ENCODE data around the gene LYZL4. TPM values are rescaled to one million over a fixed set of nuclear protein-coding genes. Genes with fewer than 3 reads are reported as not detected.

Gene LYZL4, protein sequence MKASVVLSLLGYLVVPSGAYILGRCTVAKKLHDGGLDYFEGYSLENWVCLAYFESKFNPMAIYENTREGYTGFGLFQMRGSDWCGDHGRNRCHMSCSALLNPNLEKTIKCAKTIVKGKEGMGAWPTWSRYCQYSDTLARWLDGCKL
- total RNA-seq, result 0.39 TPM in 1 of 2 replicates, not detected in the other

DNA sequence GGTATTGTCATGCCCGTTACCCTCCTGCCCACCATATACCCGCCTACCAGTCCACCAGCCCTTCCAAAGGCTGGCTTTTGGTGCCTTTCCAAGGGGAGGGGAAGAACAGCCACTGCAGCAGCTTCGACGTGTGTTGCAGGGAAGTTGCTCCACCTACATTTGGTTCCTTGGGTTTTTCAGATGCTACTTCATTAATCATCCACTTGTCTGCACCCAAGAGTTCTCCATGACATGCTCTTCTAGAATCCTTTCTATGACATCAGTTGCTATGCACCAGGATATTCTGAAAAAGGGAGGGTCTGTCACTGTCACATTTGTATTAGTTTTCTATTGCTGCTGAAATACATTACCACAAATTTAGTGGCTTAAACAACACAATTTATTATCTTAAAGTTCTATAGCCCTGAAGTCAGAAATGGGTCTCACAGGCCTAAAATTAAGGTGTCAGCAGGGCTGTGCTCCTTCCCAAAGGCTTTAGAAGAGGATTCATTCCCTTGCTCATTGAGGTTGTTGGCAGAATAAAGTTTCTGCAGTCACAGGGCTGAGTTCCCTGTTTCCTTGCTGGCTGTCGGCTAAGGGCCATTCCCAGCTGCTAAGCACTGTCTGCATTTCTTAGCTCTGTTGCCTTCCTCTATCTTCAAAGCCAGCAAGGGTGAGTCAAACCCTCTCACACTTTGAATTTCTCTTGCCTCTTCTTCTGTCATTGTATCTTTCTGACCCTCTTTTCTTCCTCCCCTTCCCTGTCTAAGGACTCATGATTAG lies at the start of gene LYZL4:
LYZL4 (minus strand) TSS at position 241 of the 762 bp plus-strand sequence. CDS start 3,359 bp downstream, outside the sequence.

Other genes with a start within 250 kb of the LYZL4 start
- 0.43 TPM in 1 of 2 replicates, not detected in the other for gene CCK, start 144.4 kb downstream of the LYZL4 start, total RNA-seq
- gene VIPR1, start 92.0 kb upstream of the LYZL4 start, total RNA-seq, result under 0.01 and 0.33 TPM in 2 replicates
- gene SEC22C, start 171.4 kb upstream of the LYZL4 start, total RNA-seq, result 34.9 and 65.2 TPM in 2 replicates
- 12.8 and 16.1 TPM in 2 replicates for gene SS18L2, start 180.2 kb upstream of the LYZL4 start, total RNA-seq
- 97.9 and 124 TPM in 2 replicates for gene NKTR, start 190.1 kb upstream of the LYZL4 start, total RNA-seq
- 56.9 and 61.3 TPM in 2 replicates for gene ZBTB47, start 243.1 kb upstream of the LYZL4 start, total RNA-seq